ENCODE results near the gene ZNF460.

ZNF460 gene

DNA sequence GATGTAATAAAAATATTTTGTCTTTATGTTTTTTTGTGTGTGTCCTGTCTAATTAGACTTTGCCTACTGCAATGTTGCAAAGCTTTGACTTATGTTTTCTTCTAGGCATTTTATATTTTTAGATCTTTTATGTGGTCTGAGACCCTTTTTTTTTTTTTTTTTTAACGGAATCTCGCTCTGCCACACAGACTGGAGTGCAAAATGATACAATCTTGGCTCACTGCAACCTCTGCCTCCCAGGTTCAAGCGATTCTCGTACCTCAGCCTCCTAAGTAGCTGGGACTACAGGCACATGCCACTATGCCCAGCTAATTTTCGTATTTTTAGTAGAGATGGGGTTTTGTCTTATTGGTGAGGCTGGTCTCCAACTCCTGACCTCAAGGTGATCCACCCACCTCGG, 62.3 kb downstream of the ZNF460 start:
- DNase-seq (ENCODE audit: low read depth, low spot score): no peak
